ENCODE measurements around the gene CLEC10A.

- no peak for TF ChIP-seq POLR2A (IDR thresholded peaks at IDR 0.05; ENCODE audit: low read depth, low read length)
- no peak for TF ChIP-seq POLR2AphosphoS5 (IDR thresholded peaks at IDR 0.05; ENCODE audit: low read depth, low read length)
Measured at GRCh38 chr17:7046127-7046724, 33.8 kb downstream of the CLEC10A start.
